HL-60/S4 treated with retinoic acid at 250 ng/mL for 4 days and 3 days (cell line): ENCODE results near the gene AVEN.
"Not testable (repeated sequence)": the region's sequence is repeated elsewhere in the genome, so short reads cannot be mapped to it uniquely, and the experiment has no call there.

Source experiments
- in situ Hi-C: fragments of 300-500 bp; cut with MboI; formaldehyde crosslinking; loops from 2 replicates; pipeline ENCODE4 v1.7.0; 2022; ENCODE audit warnings: low sequenced_read_pairs

Gene AVEN

GRCh38 chr15:33822479-33822878 is 216.5 kb downstream of the AVEN start:
- in situ Hi-C loops = no loop called here

GRCh38 chr15:33819499-33819898 is 219.5 kb downstream of the AVEN start:
- in situ Hi-C loops = not testable (repeated sequence)
